ENCODE data around the gene POU3F1. TPM values are rescaled to one million over a fixed set of nuclear protein-coding genes. Genes with fewer than 3 reads are reported as not detected.

The POU3F1 gene
- total RNA-seq, 4 donors from 2014 or later, result 19.1 to 53.3 (median 35.4) TPM

- TF ChIP-seq CTCF (IDR thresholded peaks at IDR 0.05) (no peak), POLR2A (IDR thresholded peaks at IDR 0.05) (no peak)
- no peak overlapping the region for H3K4me3 ChIP-seq (ENCODE audit: low read depth, poor library complexity, severe bottlenecking)
- DNase-seq (ENCODE audit: low spot score in 2 of 2), result no peak
- intact Hi-C loops (cut with DNase I; ENCODE audit: low total_unique reads), result no loop called here
- WGBS, 2 donors, result 29 to 50% methylated on average over 8 to 11 of the region's 11 CpGs
Observed at GRCh38 chr1:38064197-38064903, 17.8 kb upstream of the POU3F1 start.

- no peak overlapping the region for H3K4me3 ChIP-seq (ENCODE audit: low read depth, poor library complexity, severe bottlenecking)
- WGBS, 2 donors, result 76 to 80% methylated on average over 5 of the region's 5 CpGs
- intact Hi-C loops (cut with DNase I; ENCODE audit: low total_unique reads), result no loop called here
- DNase-seq (ENCODE audit: low spot score in 2 of 2), result no peak
- no peak for TF ChIP-seq POLR2A (IDR thresholded peaks at IDR 0.05)
- TF ChIP-seq CTCF (IDR thresholded peaks at IDR 0.05), result no peak
Observed at GRCh38 chr1:38063616-38064015, 17.0 kb upstream of the POU3F1 start.

GRCh38 chr1:38062361-38063288 is 16.0 kb upstream of the POU3F1 start:
- DNase-seq (ENCODE audit: low spot score in 2 of 2), result no peak
- WGBS, 2 donors, result 81 to 82% methylated on average over 6 of the region's 6 CpGs
- intact Hi-C loops (cut with DNase I; ENCODE audit: low total_unique reads), result no loop called here
- no peak overlapping the region for H3K4me3 ChIP-seq (ENCODE audit: low read depth, poor library complexity, severe bottlenecking)
- TF ChIP-seq CTCF (IDR thresholded peaks at IDR 0.05) (no peak), POLR2A (IDR thresholded peaks at IDR 0.05) (no peak)

- H3K4me3 ChIP-seq (ENCODE audit: low read depth, poor library complexity, severe bottlenecking), result no peak overlapping the region
- intact Hi-C loops (cut with DNase I; ENCODE audit: low total_unique reads), result no loop called here
- WGBS, 2 donors, result 50 to 59% methylated on average over 7 of the region's 7 CpGs
- TF ChIP-seq CTCF (IDR thresholded peaks at IDR 0.05) (no peak), POLR2A (IDR thresholded peaks at IDR 0.05) (no peak)
- DNase-seq (ENCODE audit: low spot score in 2 of 2), result no peak
Observed at GRCh38 chr1:38061883-38062328, 15.3 kb upstream of the POU3F1 start.

- intact Hi-C loops (cut with DNase I; ENCODE audit: low total_unique reads), result no loop called here
- WGBS, 2 donors, result 95 to 100% methylated on average over 1 of the region's 1 CpG
- no peak for DNase-seq (ENCODE audit: low spot score in 2 of 2)
- H3K4me3 ChIP-seq (ENCODE audit: low read depth, poor library complexity, severe bottlenecking), result no peak overlapping the region
- TF ChIP-seq CTCF (IDR thresholded peaks at IDR 0.05) (no peak), POLR2A (IDR thresholded peaks at IDR 0.05) (no peak)
Observed at GRCh38 chr1:38061290-38061689, 14.7 kb upstream of the POU3F1 start.
